ENCODE data around the gene MAP2K7.

MAP2K7 gene

DNA sequence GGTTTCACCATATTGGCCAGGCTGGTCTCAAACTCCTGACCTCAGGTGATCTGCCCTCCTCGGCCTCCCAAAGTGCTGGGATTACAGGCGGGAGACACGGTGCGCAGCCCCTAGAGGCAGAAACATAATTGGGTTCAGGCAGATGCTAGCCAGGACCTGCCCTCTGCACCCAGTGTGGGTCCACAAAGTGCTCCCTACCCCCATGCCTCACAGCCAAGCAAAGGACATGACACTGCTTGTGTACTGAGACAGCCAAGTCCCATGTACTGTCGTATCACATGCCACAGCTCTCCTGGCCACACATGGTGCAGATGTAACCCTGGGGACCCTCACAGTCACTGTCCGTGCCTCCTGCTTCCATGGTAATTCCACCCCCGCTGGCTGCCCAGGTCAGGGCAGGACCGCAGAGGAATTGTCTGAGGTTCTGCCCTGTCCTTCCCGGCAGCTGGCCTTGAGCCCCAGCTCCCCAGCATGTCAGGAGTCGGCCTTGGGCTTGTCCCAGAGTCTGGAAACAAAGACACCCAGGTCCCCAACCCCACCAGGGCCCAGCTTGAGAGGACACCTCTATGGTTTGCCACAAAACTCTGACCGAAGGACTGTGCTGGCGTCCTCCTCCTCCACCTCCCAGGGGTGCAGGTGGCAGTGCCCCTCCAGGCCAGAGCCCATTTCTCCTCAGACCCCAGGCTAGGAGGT lies 37.1 kb upstream of the MAP2K7 start:
- no peak for DNase-seq (ENCODE audit: extremely low read depth in 1 of 2, low read depth in 1 of 2)

DNA sequence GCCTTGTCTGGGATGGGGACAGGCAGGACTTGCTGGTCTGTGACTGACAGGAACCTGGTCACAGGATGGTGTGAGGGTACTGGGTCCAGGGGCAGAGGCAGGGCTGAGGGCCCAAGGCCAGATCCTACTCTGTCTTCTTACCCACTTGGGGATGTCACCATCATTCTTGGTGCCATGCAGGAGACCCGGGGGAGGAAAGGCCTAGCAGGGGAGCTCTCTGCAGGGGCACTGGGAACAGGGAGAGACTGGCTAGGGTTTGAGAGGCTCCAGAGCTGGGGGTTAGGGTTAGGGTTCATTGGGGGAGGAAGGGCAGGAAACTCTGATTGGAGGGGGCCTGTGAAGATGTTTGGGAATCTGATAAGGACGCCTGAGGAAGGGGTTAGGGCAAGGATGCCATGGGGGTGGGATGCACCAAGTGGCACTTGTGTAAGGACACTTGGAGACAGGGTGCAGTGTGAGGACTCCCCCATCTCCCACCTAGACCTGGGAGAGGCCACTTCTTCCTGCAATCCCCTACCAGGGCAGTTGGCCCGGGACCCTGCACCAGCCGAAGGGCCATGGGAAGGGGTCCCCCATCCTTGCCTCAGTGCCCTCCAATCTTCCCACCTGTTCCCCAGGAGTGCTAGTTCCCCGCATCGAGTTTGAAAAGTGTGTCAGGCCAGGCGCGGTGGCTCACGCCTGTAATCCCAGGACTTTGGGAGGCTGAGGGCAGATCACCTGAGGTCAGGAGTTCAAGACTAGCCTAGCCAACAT lies 36.4 kb upstream of the MAP2K7 start:
- no peak for DNase-seq (ENCODE audit: extremely low read depth in 1 of 2, low read depth in 1 of 2)

DNA sequence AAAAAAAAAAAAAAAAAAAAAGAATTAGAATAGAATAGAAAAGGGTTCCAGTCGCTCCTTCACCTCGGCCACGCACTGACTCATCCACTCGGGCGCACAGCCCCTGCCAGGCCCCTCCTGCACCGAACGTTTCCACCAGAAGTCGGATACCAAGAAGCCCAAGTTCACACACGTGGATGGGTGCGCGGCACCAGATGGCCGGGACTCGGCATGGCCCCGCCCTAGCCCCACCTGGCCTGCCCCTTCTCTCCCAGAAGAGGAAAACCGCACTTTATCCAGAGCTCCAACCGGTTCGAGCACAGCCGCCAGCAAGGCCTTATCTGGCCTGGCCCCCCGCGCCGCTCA lies 35.4 kb upstream of the MAP2K7 start:
- no peak for DNase-seq (ENCODE audit: extremely low read depth in 1 of 2, low read depth in 1 of 2)

DNA sequence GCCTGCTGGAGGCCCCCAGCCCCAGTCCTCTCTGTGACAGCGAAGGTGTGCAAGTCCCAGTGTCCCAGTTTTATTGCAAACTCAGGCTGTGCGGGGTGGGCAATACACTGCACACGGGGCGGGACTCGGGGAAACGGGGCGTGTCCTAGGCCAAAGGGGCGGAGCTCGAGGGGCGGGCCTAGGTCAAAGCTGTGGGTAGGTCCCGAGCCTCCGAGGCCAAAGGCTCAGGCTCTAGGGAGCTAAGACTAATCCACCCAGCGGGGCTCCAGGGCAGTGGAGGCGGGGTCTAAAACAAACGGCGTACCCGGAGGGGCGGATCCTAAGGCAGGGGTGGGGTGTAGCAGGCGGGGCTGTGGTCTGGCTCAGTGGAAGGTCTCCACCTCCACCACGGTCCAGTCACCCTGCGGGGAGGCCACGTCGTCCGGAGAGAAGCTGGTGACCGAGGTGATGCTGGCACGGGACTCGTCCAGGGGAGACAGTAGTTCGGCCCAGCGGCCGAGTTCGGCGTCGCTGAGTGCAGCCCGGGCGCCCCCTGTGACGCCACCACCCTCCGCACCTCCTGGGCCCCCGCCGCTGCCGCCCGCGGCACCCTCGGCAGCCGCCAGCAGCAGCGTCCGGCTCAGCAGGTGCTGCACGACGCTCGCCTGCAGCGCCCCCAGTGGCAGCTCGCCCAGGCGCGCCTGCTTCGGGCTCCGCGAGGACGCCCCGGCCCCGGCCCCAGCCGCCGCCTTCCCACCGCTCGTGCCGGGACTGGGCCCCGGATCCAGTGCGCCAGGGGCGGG lies 34.8 kb upstream of the MAP2K7 start:
- DNase-seq (ENCODE audit: extremely low read depth in 1 of 2, low read depth in 1 of 2) = peak; percentile 67 to 68

DNA sequence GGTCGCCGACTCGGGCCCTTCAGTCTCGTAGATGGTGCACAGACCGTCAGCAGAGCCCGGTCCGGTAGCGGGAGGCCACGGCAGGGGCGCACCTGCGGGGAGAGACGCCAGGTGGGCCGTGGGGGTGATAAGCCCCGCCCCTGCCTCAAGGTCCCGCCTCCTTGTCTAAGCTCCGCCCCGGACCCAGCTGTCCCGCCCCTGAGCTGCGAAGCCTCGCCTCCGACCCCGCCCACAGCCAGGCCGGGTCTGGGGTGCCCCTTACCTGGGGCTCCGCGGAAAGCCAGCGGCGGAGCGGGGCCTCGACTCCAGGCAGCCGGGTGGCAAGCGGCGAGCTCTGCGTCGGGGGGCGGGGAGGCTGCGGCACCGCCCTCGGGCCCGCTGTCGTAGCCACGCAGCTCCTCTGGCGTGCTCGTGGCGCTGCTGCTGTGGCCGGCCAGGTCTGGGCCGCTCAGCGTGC lies 34.2 kb upstream of the MAP2K7 start:
- peak; percentile 45 to 55 for DNase-seq (ENCODE audit: extremely low read depth in 1 of 2, low read depth in 1 of 2)

DNA sequence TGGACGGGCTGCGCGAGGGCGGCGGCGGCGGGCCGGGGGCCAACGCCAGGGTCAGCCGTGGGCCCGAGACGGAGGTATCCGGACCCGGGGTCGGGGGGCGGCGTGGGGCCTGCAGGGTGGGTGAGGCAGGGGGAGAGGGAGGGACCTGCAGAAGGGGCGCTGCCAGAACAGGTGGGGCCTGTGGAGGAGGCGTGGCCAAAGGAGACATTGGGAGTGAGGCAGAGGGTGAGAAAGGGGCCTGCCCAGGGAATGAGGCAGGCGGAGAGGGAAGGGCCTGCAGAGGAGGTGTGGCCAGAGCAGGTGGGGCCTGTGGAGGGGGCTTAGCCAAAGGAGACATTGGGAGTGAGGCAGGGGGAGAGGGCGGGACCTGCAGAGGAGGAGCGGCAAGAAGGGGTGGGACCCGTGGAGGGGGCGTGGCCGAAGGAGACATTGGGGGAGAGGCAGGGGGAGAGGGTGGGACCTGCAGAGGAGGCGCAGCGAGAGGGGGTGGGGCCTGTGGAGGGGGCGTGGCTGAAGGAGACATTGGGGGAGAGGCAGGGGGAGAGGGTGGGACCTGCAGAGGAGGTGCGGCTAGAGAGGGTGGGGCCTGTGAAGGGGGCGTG lies 33.7 kb upstream of the MAP2K7 start:
- DNase-seq (ENCODE audit: extremely low read depth in 1 of 2, low read depth in 1 of 2) = peak; percentile 24 to 52

DNA sequence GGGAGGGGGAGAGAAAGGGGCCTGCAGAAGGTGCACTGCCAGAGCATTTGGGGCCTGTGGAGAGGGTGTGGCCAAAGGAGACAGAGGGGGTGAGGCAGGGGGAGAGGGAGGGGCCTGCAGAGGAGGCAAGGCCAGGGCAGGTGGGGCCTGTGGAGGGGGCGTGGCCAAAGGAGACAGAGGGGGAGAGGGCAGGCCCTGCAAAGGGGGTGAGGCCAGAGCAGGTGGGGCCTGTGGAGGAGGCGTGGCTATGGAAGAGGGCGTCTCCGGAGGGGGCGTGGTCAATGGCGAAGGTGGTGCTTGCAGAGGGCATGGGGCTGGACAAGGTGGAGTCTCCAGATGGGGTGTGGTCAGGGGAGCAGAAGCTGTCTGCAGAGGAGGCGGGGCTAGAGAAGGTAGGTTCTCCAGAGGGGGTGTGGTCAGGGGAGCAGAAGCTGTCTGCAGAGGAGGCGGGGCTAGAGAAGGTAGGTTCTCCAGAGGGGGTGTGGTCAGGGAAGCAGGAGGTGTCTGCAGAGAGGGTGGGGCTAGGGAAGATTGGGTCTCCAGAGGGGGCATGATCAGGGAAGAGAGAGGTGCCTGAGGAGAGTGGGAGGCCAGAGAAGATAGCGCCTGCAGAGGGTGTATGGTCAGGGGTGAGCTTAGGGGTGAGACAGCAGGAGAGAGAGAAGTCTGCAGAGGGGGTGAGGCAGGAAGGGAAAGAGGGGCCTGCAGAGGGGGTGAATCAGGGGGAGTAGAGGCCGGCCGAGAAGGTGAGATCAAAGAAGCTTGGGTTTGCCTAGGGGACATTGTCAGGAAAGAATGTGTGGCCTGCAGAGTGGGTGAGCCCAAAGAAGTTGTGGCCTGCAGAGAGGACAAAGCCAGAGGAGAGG lies 32.9 kb upstream of the MAP2K7 start:
- peak; percentile 45 to 67 for DNase-seq (ENCODE audit: extremely low read depth in 1 of 2, low read depth in 1 of 2)

DNA sequence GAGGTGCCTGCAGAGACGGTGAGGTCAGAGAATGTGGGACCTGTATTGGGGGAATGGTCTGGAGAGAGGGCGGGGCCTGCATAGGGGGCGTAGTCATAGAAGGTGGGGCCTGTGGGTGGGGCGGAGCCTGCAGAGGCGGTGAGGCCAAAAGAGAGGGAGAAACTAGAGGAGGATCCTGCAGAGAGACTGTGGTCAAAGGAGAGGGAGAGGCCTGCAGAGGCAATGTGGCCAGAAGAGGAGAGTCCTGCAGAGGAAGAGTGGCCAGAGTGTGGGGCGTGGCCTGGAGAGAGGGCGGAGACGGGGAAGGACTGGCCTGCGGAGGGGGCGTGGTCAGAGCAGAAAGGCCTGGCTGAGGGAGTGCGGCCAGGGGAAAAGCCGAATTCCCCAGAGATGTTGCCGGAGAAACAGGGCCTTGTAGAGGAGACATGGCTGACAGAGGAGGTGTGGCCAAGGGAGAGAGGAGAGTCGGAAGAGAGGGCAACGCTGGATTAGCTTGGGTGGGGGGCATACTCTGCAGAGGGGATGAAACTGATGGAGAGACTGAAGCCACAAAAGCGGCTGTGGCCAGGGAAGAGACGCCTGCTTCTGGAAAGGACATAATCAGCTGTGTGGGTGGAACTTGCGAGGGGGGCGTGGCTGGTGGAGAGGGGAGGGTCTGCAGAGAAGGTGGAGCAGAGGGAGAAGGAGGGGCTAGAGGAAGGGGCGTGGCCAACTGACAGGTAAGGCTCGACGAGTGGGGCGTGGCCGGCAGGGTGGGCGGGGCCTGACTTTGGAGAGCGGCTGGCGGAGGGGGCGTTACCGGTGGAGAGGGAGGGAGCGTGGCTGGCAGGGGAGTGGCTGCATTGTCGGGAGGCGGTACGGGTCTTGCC lies 32.0 kb upstream of the MAP2K7 start:
- DNase-seq (ENCODE audit: extremely low read depth in 1 of 2, low read depth in 1 of 2) = peak; percentile 61 to 88

DNA sequence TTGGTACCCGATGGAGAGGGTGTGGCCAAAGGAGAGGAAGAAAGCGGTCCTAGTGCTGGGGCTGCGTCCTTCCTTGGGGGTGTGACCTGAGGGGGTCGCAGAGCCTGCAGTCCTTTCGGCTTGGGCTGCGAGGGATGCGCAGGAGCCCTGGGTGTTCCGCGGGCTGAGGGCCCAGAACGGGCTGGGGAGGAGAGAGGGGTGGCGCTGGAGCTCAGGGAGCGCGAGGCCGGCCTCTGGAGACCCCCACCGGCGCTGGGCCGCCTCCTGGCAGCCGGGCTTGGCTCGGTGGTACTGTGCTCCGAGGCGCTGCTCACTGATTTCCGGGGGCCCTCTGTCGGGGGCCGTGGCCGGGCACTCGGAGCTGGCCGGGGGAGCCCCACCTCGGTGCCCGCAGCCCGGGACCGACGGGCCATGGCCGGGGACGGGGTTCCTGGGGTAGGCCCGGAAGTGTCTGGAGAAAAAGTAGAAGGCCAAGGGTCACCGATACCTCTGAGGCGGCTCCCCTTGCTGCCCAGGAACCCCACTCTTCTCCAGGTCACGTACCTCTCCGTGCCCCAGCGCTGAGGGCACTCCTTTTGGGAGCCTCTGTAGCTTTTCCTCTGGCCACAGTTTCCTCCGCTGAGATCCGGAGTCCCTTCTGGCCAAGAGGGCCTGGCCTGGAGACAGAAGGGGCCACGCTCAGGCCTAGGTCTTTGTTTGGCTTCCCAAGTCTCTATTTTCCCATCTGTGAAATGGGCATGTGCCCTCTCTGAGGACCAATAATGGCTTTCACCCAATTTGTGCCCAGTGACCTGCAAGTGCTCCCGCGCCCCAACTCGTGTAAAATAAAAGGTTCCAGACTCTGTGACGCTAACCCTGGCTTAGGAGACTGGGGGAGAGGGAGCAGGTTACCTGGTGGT lies 31.1 kb upstream of the MAP2K7 start:
- no peak for DNase-seq (ENCODE audit: extremely low read depth in 1 of 2, low read depth in 1 of 2)

DNA sequence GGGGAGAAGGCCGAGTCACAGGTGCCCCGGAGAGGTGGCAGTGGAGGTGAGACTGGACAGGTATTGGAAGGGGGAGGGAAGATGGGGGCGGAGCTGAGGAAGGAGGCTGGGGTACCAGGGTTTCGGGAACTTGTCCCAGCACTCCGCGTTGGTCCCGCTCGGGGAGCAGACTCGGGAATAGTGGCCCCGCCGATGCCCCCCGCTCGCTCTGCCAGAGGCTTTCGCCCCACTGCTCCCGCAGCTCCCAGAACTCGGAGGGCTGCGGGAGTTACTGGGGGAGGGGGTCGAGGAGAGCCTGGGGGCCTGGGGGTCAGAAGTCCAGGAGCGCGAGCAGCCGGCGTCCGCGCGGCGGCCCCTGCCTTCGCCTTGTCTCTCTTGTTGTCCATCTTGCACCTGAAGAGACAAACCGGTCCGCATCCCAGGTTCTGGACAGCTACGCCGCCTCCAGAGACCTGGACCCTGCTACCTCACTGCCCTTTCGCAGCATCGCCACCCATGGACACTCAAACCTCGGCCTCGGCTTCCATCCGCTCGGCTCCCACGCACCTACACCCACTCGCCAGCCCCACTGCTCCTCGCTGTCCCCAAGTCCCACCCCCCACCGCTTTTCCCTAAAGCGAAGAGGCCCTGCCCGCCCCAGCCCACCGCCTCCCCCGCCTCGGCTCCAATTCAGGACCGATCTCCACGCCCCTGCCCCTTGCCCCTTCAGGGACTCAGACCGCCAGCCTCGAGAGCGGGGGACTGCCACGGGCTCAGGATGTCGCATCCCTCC lies 30.2 kb upstream of the MAP2K7 start:
- DNase-seq (ENCODE audit: extremely low read depth in 1 of 2, low read depth in 1 of 2) = no peak

DNA sequence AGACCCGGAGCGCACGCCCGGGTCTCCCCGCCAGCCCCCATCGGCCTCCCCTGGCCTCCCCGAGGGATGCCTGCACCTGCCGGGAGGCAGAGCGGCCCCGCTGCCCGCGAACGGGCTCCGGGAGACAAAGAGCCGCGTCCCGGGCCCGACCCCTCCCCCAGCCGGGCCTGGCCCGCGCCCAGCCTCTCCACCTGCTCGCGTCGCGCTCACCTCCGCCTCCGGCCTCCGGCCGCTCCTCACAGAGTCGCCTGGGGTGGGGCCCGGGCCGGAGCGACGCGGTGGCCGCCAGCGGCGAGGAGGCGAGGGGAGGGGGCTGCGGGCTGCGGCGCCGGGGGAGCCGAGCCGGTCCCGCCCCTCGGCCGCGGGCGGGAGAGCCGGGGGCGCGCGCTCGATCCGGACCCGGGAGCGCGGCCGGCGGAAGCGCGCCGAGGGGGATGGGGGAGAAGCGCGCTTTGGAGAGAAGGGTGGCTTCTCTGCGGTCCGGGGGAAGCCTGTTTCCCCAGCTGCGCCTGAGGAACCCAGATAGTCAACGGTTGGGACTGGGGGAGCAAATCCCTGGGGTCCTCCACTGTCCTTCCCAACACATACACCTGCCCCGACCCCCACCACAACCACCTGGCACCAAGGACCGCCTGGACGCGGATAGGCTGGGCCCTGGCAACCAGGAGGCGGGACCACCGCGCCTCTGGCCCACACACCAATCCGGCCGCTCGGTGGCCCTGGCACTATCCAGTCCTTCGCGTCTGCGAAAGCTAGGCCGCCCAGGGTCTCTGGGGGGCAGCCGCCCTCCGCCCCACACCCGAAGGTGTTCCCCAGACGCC lies 29.4 kb upstream of the MAP2K7 start, which contains the start of gene PRR36:
TSS of gene PRR36 (minus strand) at position 315 of the 821 bp plus-strand sequence. CDS start 701 bp downstream, outside the sequence.
- DNase-seq (ENCODE audit: extremely low read depth in 1 of 2, low read depth in 1 of 2) = no peak

DNA sequence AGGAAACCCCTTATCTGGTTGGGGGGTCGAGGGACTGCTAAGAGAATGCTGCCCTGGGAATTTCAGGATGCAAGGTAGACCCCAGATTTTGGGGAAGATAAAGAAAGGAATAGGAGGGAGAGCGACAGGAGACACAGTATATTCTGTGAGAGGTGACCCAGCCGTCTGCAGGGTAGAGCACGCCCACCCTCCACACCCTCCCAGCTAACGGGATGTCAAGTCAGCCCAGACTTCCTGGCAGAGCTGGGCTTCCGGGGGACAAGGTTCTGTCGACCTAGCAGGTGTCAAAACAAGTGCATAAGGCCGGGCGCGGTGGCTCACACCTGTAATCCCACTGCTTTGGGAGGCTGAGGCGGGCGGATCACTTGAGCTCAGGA lies 28.8 kb upstream of the MAP2K7 start:
- no peak for DNase-seq (ENCODE audit: extremely low read depth in 1 of 2, low read depth in 1 of 2)

DNA sequence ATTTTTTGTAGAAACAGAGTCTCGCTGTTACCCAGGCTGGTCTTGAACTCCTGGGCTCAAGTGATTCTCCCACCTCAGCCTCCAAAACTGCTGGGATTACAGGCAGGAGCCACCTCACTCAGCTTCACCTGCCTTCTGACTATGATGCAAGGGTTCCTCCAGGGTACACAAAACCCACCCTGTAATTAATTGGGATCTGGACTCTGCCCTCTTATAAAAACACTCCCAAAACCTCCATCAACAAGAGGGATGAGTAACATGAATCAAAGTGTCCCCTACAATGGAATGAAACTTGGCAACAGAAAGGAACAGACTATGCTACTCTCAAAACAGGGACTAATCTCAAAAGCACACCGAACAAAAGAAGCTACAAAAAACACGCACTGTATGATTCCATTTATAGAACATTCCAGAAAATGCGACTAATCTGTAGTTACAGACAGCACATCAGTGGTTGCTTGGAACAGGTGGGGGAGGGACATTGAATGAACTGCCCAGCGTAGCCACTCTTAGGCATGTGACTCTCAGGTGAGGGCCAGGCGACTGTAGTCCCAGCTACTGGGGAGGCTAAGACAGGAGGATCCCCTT lies 26.3 kb upstream of the MAP2K7 start:
- no peak for DNase-seq (ENCODE audit: extremely low read depth in 1 of 2, low read depth in 1 of 2)

DNA sequence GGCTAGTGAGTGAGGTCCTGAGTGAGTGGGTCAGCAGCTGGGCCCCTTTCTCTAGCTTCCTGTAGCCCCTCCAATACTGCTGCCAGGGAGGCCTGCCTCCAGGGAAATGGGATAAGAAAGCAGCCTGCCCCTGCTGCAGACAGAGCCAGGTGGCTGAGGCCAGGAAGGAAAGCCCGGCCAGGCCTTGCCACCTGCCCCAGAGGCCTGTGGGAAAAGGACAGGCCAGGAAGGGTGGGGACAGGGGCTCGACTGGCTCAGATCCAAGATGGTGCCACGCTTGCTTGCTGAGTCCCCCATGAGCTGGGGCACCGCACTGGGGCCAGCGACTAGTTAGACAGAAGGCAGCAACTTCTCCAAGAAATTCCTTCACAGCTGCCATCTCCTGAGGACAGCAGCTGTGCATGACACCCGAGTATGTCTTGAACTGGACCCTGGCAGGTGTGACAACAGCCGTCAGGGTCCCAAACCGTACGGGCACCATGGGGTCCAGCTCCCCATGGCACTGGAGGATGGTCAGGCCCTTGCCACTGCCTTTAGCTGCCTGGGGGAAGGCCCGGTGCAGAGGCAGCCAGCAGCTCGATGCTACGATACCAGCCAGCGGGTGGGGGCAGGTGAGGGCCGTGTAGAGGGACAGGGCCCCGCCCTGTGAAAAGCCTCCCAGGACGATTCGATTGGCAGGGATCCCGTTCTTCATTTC lies 24.4 kb upstream of the MAP2K7 start:
- DNase-seq (ENCODE audit: extremely low read depth in 1 of 2, low read depth in 1 of 2) = no peak

DNA sequence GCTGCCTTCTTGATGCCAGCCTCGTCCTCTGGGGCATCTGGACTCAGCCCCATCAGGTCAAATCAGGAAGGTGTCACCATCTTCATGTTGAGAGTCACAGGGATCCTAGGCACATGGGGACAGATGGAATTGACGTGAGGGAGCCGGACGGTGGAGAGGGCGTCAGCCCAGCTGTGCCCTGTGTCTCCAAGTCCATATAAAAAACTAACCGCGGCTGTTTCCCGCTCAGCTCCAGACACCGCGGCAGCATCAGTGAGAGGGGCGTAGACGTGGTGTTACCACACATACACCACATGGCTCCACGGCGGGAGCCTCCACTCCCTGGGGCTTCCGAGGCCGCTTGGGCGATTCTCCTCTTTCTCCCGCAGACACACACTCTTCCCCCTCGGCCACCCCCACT lies 23.8 kb upstream of the MAP2K7 start:
- no peak for DNase-seq (ENCODE audit: extremely low read depth in 1 of 2, low read depth in 1 of 2)

DNA sequence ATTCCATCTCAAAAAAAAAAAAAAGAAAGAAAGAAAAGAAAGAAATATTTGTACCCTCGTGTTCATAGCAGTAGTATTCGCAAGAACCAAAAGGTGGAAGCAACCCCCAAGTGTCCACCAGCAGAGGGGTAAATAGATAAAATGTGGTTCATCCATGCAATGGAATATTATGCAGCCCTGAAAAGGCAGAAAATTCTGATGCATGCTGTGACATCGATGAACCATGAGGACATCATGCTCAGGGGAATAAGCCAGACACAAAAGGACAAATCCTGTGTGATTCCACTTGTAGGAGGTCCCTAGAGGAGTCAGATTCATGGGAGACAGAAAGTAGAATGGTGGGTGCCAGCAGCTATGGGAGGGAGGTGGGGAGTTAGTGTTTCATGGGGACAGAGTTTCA lies 21.8 kb upstream of the MAP2K7 start:
- no peak for DNase-seq (ENCODE audit: extremely low read depth in 1 of 2, low read depth in 1 of 2)
